Progenitor cell of endocrine pancreas (in vitro differentiated cells): ENCODE data around the gene OR8D2. TPM values are rescaled to one million over a fixed set of nuclear protein-coding genes. Genes with fewer than 3 reads are reported as not detected.
"Not testable (repeated sequence)": the region's sequence is repeated elsewhere in the genome, so short reads cannot be mapped to it uniquely, and the experiment has no call there.

Source experiments
- DNase-seq: peaks from one replicate; pipeline ENCODE4 v3.0.0; 2021; ENCODE audit warnings: low spot score; ENCODE audit not compliant: unreplicated experiment
- H3K27ac Mint-ChIP-seq: 2 replicates; pipeline ENCODE4 v1.8.0; 2021; ENCODE audit warnings: mild to moderate bottlenecking, moderate library complexity, mixed read lengths
- H3K27me3 Mint-ChIP-seq: 2 replicates; pipeline ENCODE4 v1.8.0; 2021; ENCODE audit warnings: mixed read lengths
- H3K36me3 Mint-ChIP-seq: 2 replicates; pipeline ENCODE4 v1.8.0; 2022; ENCODE audit warnings: mixed read lengths; ENCODE audit not compliant: insufficient read depth
- H3K4me1 Mint-ChIP-seq: 2 replicates; pipeline ENCODE4 v1.8.0; 2021; ENCODE audit warnings: low read depth, mixed read lengths
- H3K4me3 Mint-ChIP-seq: 2 replicates; pipeline ENCODE4 v1.8.0; 2021; ENCODE audit warnings: low read depth, mild to moderate bottlenecking, moderate library complexity, mixed read lengths
- H3K9me3 Mint-ChIP-seq: 2 replicates; pipeline ENCODE4 v1.8.0; 2021; ENCODE audit warnings: low read depth, mixed read lengths
- CTCF ChIP-seq: fragments of 200-600 bp; sonication (generic); IDR thresholded peaks from one replicate; pipeline ENCODE4 v1.5.0; 2021; ENCODE audit warnings: antibody characterized with exemption, mild to moderate bottlenecking; ENCODE audit not compliant: unreplicated experiment
- total RNA-seq: library from RNA; stranded (reverse); gene quantifications from 2 replicates; pipeline ENCODE4 v1.2.1, GENCODE V29; 2021

Gene OR8D2
- total RNA-seq, 1 donor from 2014 or later, result not detected

- no peaks in the 10 kb centered on the region for H3K27me3 Mint-ChIP-seq
- H3K4me1 Mint-ChIP-seq, result peaks cover 7% of the 10 kb centered on the region
- no peak overlapping the region for H3K4me3 Mint-ChIP-seq
- TF ChIP-seq CTCF, result no peak
- no peaks in the 10 kb centered on the region for H3K36me3 Mint-ChIP-seq
- no peak overlapping the region for H3K27ac Mint-ChIP-seq
- H3K9me3 Mint-ChIP-seq, result peaks cover 24% of the 10 kb centered on the region
- no peak for DNase-seq
These were observed 42.8 kb downstream of the OR8D2 start for GRCh38 chr11:124277207-124277606.

GRCh38 chr11:124276081-124276480, 43.9 kb downstream of the OR8D2 start:
- no peak for TF ChIP-seq CTCF

GRCh38 chr11:124274000-124274399, 46.0 kb downstream of the OR8D2 start:
- peaks cover 7% of the 10 kb centered on the region for H3K4me1 Mint-ChIP-seq
- no peak overlapping the region for H3K4me3 Mint-ChIP-seq
- no peak overlapping the region for H3K27ac Mint-ChIP-seq
- no peaks in the 10 kb centered on the region for H3K9me3 Mint-ChIP-seq
- no peak for DNase-seq
- no peak for TF ChIP-seq CTCF
- no peaks in the 10 kb centered on the region for H3K36me3 Mint-ChIP-seq
- no peaks in the 10 kb centered on the region for H3K27me3 Mint-ChIP-seq

More at GRCh38 chr11:124276081-124276480, 43.9 kb downstream of the OR8D2 start:
- peaks cover 7% of the 10 kb centered on the region for H3K4me1 Mint-ChIP-seq
- peaks cover 13% of the 10 kb centered on the region for H3K9me3 Mint-ChIP-seq
- no peak for DNase-seq
- H3K27me3 Mint-ChIP-seq, result no peaks in the 10 kb centered on the region
- H3K36me3 Mint-ChIP-seq, result no peaks in the 10 kb centered on the region
- H3K27ac Mint-ChIP-seq, result no peak overlapping the region
- no peak overlapping the region for H3K4me3 Mint-ChIP-seq

GRCh38 chr11:124270886-124271285, 49.1 kb downstream of the OR8D2 start:
- DNase-seq, H3K27ac Mint-ChIP-seq, H3K4me3 Mint-ChIP-seq, H3K9me3 Mint-ChIP-seq, H3K36me3 Mint-ChIP-seq, H3K27me3 Mint-ChIP-seq, H3K4me1 Mint-ChIP-seq: not testable (repeated sequence)

Other genes starting within 250 kb of the OR8D2 start
- gene VWA5A, start 204.7 kb downstream of the OR8D2 start, total RNA-seq, result 20.9 and 22.6 TPM in 2 replicates
- not detected in 2 replicates for gene OR10D3, start 136.9 kb downstream of the OR8D2 start, total RNA-seq
- gene OR8G1, start 79.1 kb downstream of the OR8D2 start, total RNA-seq, result not detected in 2 replicates
- not detected in 2 replicates for gene OR8G5, start 63.8 kb downstream of the OR8D2 start, total RNA-seq
- not detected in 2 replicates for gene OR8D1, start 6.2 kb downstream of the OR8D2 start, total RNA-seq
- gene OR8B2, start 64.3 kb upstream of the OR8D2 start, total RNA-seq, result not detected in 2 replicates
- not detected in 2 replicates for gene OR8B3, start 78.8 kb upstream of the OR8D2 start, total RNA-seq
- gene OR8B4, start 104.7 kb upstream of the OR8D2 start, total RNA-seq, result not detected in 2 replicates
- gene OR8B8, start 125.5 kb upstream of the OR8D2 start, total RNA-seq, result not detected in 2 replicates
- gene OR8B12, start 223.5 kb upstream of the OR8D2 start, total RNA-seq, result not detected in 2 replicates
- gene OR8A1, start 249.8 kb upstream of the OR8D2 start, total RNA-seq, result not detected in 2 replicates